T-helper 2 cell treated with Interferon-gamma antibody and Interleukin-4, amounts not matched to agents 5 μg/mL and 100 μg/mL, for 36 hours (primary cell): ENCODE data around the gene CELF2.
A peak's percentile ranks its signal among the peaks of the same experiment; 100 is the strongest.

Experiments used
- DNase-seq: peaks from one replicate; pipeline ENCODE4 v3.0.0; 2021; ENCODE audit warnings: low spot score
- H3K27ac Mint-ChIP-seq: one replicate; pipeline ENCODE4 v1.8.0; 2021; ENCODE audit warnings: mild to moderate bottlenecking, mixed read lengths
- H3K27me3 Mint-ChIP-seq: one replicate; pipeline ENCODE4 v1.8.0; 2021; ENCODE audit warnings: low read depth, mixed read lengths
- H3K36me3 Mint-ChIP-seq: one replicate; pipeline ENCODE4 v1.8.0; 2021; ENCODE audit warnings: low read depth, mixed read lengths
- H3K4me1 Mint-ChIP-seq: one replicate; pipeline ENCODE4 v1.8.0; 2021; ENCODE audit warnings: low read depth, mixed read lengths
- H3K4me3 Mint-ChIP-seq: one replicate; pipeline ENCODE4 v1.8.0; 2022; ENCODE audit warnings: mild to moderate bottlenecking, moderate library complexity, mixed read lengths
- H3K9me3 Mint-ChIP-seq: one replicate; pipeline ENCODE4 v1.8.0; 2021; ENCODE audit warnings: mixed read lengths

Gene CELF2

DNA sequence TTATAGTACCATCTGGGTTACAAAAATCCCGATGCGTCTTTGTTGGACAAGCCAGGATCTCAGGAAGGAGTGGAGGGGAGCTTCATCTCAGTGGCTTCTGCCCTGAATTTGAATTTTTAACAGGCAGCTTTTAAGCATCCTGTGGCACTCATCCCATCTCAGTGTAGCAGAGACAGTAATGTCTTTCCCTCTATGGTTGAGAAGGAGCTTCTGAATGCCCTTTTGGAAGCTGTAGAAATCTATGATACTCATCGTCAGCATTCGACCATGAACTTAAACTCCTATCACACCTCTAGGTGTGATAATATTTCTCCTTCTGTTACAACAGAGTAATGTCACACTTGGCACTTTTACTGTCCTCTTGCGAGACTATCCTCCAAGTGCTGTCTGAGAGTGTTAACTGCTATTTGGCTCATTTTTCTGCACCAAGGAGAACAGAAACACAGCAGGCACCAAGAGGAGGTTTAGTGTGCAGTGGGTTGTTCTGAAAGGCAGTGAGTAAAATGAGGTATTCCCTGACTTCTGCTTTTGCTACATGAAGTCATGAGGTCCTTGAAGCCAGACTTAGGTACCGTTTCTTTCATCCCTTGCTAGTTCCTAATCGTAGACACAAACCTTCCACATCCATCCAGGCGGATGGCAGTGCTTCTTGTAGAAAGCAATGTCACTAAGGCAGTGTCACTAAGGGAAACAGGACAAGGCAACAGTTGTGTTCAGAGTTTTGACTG lies 177.4 kb downstream of the CELF2 start:
- no peak for DNase-seq
- no peaks in the 10 kb centered on the region for H3K9me3 Mint-ChIP-seq
- H3K4me3 Mint-ChIP-seq = no peak overlapping the region
- H3K27ac Mint-ChIP-seq = peak overlapping the region; percentile 65
- peaks cover 80% of the 10 kb centered on the region for H3K36me3 Mint-ChIP-seq
- peaks cover 58% of the 10 kb centered on the region for H3K4me1 Mint-ChIP-seq
- no peaks in the 10 kb centered on the region for H3K27me3 Mint-ChIP-seq

DNA sequence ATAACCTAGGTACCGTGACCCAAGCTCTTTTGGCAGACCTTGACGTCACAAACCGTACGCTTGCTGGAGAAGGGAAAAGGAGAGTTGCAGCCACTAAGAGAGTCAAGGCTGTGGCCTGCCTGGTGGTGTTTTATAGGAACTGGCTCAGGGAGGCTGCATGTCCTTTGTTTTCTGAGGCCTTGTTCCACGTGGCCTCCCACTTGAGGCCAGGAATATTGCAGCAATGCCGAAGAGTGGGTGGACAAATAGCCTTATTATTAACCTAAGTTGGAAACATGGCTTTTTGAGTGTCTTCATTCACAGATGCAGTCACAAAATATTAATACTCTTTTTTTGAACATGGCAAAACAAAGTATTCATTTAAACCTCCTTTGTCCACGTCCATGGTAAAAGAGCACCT lies 178.0 kb downstream of the CELF2 start:
- Mint-ChIP-seq H3K36me3 (peaks cover 81% of the 10 kb centered on the region), H3K27ac (peak overlapping the region; percentile 65), H3K4me1 (peaks cover 60% of the 10 kb centered on the region), H3K9me3 (no peaks in the 10 kb centered on the region), H3K4me3 (no peak overlapping the region), H3K27me3 (no peaks in the 10 kb centered on the region)
- DNase-seq = no peak

DNA sequence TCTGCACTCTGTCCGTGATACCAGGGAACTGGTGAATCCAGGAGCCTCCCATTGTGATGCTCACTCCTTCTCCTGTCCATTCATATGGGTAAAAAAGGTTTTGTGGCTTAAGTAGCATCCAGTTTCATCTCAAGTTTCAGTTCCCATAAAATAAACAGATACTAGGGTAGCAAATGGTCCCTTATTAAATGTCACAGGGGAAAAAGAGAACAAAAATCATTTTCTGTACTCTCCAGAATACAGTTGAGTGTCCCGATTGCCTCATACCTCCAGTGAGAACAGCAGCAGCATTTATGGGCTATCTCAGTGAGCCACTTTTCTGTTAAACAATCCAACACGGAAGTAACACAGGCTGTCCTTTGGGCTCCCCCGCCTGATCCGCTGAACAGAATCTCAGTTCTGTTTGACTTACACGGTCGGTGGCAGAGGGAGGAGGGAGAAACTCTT lies 179.6 kb downstream of the CELF2 start:
- DNase-seq = no peak
- Mint-ChIP-seq H3K36me3 (peaks cover 86% of the 10 kb centered on the region), H3K27me3 (no peaks in the 10 kb centered on the region), H3K27ac (peak overlapping the region; percentile 65), H3K9me3 (no peaks in the 10 kb centered on the region), H3K4me3 (peak overlapping the region; percentile 12), H3K4me1 (peaks cover 70% of the 10 kb centered on the region)

DNA sequence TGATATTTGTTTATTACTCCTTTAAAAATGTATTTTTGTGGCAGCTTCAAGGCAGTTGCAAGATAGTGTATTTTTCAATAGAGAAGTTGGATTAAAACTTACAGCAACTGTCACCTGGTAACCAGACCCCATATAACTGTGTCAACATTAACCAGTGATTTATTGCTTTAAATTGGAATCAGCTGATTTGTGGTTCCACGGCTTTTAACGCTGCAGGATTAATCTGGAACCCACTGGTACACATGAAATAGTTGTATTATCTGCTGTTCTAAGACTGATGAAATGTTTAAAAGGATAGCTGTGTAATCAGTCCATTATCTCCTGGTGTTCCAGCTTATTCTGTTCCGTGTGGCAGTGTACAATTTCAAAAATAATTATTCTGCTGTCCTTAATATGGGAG lies 180.2 kb downstream of the CELF2 start:
- no peak overlapping the region for H3K27ac Mint-ChIP-seq
- peaks cover 73% of the 10 kb centered on the region for H3K4me1 Mint-ChIP-seq
- no peak overlapping the region for H3K4me3 Mint-ChIP-seq
- H3K27me3 Mint-ChIP-seq = no peaks in the 10 kb centered on the region
- H3K36me3 Mint-ChIP-seq = peaks cover 85% of the 10 kb centered on the region
- DNase-seq = no peak
- no peaks in the 10 kb centered on the region for H3K9me3 Mint-ChIP-seq

DNA sequence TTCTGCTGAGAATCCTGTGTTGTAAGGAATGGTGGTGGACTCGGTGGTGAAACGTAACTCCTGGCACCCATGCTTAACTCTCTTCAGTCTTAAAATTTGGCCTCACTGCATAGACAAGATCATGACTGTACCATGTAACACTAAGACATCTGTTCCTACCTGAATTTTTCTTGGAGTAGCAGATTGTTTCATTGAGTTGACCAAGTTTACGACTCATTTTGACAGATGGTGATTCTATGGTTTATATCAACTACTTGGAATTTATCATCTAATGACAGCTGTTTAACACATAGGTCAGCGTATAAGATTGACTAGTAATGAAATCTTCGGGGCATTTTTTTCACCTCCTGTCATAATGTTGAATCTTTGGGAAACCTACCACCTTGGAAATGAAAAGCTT lies 184.2 kb downstream of the CELF2 start:
- Mint-ChIP-seq H3K27ac (no peak overlapping the region), H3K27me3 (no peaks in the 10 kb centered on the region), H3K36me3 (peaks cover 97% of the 10 kb centered on the region), H3K4me1 (peaks cover 76% of the 10 kb centered on the region), H3K4me3 (no peak overlapping the region), H3K9me3 (no peaks in the 10 kb centered on the region)
- no peak for DNase-seq

DNA sequence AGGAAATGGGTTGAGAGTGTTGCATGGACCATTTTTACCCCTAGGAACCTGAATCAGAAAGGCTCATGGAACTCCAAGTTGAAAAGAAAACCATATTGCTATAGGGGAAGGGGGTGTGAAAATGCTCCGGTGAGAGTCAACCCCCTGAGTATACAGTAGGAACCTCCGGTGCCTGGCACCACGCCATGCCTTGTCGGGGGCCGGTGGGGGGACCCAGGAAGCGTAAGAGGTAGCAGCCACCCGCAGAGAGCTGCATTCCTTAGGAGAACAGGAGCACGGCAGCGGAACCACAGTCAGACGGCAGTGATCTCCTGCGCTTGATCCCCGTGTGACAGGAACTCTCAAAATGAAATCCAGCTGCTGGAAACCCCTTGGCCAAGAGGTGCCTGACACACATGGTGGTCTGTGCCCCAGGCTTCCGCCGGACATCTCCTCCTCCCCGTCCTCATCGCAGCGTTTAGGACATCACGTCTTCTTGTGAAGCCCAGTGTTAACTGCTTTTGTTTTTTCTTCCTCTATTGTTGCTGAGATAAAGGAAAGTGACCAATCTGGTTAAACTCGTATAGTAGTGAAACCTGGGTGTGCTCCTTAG lies 186.8 kb downstream of the CELF2 start:
- Mint-ChIP-seq H3K4me1 (peaks cover 80% of the 10 kb centered on the region), H3K27me3 (no peaks in the 10 kb centered on the region), H3K9me3 (no peaks in the 10 kb centered on the region), H3K27ac (no peak overlapping the region), H3K36me3 (peaks cover 95% of the 10 kb centered on the region), H3K4me3 (no peak overlapping the region)
- no peak for DNase-seq

DNA sequence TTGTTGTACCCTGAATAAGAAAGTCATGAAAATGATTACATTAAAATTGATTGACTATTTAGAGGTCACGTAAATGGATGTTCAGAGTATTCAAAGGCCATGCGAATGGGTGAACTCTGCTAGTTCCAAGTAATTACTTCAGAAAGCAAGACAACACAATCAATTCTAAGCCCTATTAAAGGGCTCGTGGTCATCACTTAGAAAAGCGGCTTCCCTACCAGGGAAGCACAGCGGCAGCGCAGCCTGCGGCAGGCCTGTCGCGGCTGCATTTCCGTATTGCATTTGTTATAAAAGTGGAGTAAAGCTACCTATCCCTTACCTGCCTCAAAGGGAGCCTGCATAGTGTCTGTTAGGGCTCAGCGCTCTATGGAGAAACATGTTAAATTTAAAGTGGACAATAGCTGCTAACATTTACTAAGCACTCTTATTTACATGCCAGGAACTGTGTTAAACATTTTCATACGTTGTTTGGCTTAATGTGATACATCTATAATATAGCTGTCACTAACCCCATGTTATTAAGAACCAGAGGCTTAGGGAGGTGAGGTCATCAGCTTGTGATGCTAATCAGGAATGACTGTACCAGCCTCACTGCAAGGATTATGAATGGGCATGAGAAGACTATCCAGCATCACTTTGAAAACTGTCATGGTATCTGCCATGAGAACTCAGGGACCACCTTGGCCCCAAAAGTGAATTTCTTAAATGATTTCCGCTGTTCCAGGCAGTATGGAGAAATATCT lies 187.5 kb downstream of the CELF2 start:
- DNase-seq = peak; percentile 54
- H3K9me3 Mint-ChIP-seq = no peaks in the 10 kb centered on the region
- H3K27ac Mint-ChIP-seq = no peak overlapping the region
- no peaks in the 10 kb centered on the region for H3K27me3 Mint-ChIP-seq
- H3K4me1 Mint-ChIP-seq = peaks cover 81% of the 10 kb centered on the region
- no peak overlapping the region for H3K4me3 Mint-ChIP-seq
- H3K36me3 Mint-ChIP-seq = peaks cover 93% of the 10 kb centered on the region

DNA sequence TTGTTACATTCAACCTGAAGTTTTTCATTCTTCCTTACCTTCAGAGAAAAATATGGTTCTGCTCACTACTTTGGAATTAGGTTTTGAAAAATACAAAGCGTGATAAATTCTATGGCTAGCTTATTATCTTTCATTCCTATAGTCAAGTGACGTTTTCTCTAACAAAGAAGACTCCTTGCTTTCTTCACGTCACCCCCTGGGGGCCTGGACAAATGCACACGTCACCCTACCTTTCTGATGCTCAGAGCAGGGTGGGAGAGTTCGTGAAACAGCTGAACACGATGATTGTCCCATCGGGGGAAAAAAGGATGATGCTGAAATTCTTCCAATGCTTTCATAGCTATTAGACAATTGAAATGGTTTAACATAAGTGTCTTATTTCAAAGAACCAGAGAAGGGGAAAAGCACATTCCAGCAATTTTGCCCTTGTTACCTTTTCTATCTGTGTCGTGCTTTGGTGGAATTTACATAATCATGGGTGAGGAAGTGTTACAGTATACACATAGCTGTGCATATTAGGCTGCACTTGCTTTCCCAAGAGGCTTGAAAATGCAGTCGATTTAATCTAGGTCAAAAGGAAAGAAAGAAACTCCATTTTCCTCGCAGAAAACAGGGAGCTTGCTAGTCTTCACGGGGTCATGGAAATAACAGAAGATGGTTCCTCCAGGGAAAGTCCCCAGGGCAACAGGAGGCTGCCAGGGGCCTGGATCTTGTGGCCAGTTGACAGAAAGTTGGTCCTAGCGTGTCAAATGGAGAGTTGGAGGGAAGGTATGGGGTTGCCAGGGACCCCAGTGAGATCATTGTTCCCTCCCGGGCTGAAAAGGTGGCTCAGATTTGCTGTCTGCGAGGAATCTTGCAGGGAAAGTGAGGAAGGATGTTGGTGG lies 189.2 kb downstream of the CELF2 start:
- Mint-ChIP-seq H3K9me3 (no peaks in the 10 kb centered on the region), H3K4me3 (peak overlapping the region; percentile 8), H3K4me1 (peaks cover 81% of the 10 kb centered on the region), H3K27ac (peak overlapping the region; percentile 71), H3K27me3 (no peaks in the 10 kb centered on the region), H3K36me3 (peaks cover 89% of the 10 kb centered on the region)
- no peak for DNase-seq

DNA sequence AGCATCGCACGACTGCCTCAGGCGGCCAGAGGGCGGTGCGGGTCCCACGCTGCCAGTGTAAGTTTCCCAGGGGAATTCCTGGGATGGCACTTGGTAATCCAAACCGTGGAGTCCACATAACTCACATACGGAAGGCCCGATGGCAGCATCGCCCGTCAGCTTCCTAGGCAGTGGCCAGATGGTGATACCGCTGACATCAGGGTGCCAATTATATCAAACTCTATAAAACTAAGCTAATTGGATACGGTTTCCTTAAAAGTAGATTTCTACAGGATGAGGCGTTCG lies 189.8 kb downstream of the CELF2 start:
- Mint-ChIP-seq H3K36me3 (peaks cover 88% of the 10 kb centered on the region), H3K4me3 (peak overlapping the region; percentile 8), H3K27me3 (no peaks in the 10 kb centered on the region), H3K9me3 (no peaks in the 10 kb centered on the region), H3K27ac (peak overlapping the region; percentile 86), H3K4me1 (peaks cover 83% of the 10 kb centered on the region)
- no peak for DNase-seq

DNA sequence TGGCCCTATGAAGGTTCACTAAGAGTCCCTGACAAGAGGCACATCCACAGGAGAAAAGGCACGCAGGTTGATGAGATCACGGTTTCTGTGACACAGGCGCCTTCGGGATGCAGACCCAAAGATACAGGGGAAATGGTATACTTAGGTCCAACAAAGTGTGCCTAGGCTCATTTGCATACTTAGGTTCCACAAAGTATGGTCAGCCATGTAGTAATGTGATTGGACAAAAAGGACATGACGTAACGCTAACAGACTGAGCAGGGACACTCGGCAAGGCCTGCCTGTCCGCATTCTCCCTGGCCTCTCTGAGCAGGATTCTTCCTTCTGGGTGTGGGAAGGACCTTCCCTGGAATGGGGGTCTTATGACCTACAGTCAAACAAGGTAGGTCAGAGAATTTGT lies 190.6 kb downstream of the CELF2 start:
- H3K36me3 Mint-ChIP-seq = peaks cover 86% of the 10 kb centered on the region
- H3K9me3 Mint-ChIP-seq = no peaks in the 10 kb centered on the region
- peak overlapping the region; percentile 76 for H3K4me3 Mint-ChIP-seq
- H3K27me3 Mint-ChIP-seq = no peaks in the 10 kb centered on the region
- H3K27ac Mint-ChIP-seq = peak overlapping the region; percentile 86
- peaks cover 82% of the 10 kb centered on the region for H3K4me1 Mint-ChIP-seq
- no peak for DNase-seq

DNA sequence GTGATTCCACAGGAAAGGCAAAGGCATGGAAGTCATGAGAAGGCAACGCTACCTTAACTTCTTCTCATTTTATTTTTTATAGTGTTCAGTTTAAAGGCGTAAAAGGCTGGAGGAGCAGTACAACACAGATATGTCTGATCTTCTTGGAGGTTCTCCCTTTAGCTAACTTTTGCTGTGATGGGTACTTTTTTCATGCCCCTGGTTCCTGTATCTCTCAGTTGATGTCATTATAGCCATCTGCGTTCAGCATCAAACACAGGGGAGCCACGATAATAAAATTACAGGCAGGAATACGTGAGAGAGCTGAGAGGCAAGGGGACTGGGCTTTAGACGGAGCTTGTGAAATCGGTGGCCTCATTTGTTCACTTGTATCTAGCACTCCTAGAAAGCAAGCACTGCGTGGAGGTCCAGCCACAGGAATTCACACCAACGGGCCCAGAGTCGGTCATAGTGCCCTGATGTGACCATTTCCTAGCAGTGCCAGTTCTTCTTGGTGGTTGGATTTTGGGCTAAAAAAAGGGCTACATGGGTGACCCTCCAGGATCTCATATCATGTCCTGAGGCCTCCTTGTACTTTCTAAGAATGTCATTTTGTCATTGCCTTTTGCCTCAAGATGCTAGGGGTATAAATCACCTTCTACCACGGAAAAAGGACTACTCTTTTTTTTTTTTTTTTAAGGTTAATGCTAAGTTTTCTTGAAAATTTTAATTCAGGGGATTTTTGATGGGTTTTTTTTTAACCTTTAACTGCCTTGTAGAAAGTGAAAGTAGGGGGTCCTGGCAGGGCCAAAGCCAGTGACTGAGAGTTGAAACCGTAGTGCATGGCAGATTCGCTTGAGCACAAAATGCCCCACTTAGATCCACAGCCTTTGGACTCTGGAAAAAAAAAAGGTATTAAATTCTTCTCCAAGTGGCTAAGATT lies 191.5 kb downstream of the CELF2 start:
- H3K36me3 Mint-ChIP-seq = peaks cover 84% of the 10 kb centered on the region
- H3K4me3 Mint-ChIP-seq = peak overlapping the region; percentile 76
- H3K27ac Mint-ChIP-seq = peak overlapping the region; percentile 86
- H3K27me3 Mint-ChIP-seq = no peaks in the 10 kb centered on the region
- DNase-seq = peak; percentile 53
- H3K9me3 Mint-ChIP-seq = no peaks in the 10 kb centered on the region
- peaks cover 80% of the 10 kb centered on the region for H3K4me1 Mint-ChIP-seq

DNA sequence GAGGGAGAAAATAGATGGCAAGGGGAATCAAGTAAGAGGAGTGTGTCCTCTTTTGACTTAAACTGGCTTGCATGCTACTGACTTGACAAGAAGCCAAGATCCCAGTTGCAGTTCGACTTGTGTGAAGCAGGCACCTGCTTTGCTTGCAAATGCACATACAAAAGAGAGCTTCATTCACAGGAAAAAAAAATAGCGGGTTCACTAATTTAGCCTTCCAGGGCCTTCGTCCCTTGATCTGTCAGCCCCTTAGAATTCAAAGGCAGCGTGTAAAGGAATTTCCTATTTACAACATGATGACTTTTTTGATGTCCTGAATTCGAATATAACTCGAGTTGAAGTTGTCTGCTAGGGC lies 192.1 kb downstream of the CELF2 start:
- Mint-ChIP-seq H3K9me3 (no peaks in the 10 kb centered on the region), H3K36me3 (peaks cover 84% of the 10 kb centered on the region), H3K27me3 (no peaks in the 10 kb centered on the region), H3K4me1 (peaks cover 79% of the 10 kb centered on the region), H3K4me3 (peak overlapping the region; percentile 76), H3K27ac (peak overlapping the region; percentile 86)
- no peak for DNase-seq
